Caco-2 (cell line): ENCODE measurements around the gene MARCHF9. TPM values are rescaled to one million over a fixed set of nuclear protein-coding genes. Genes with fewer than 3 reads are reported as not detected.

Experiments
- BruUV-seq: library from RNA; stranded (reverse); fragments of 400-500 nt; replicated peaks from 2 replicates; lab custom pipeline; 2021; lab: Mats Ljungman, UMichigan
- CTCF ChIA-PET: fragments of 300-600 bp; sonication (Branson Sonifier 250); formaldehyde crosslinking; loops from one replicate; lab custom pipeline; 2022; ENCODE audit warnings: antibody characterized with exemption; lab: Charles Lee
- POLR2A ChIA-PET: fragments of 300-600 bp; sonication (Branson Sonifier 250); formaldehyde crosslinking; loops from one replicate; lab custom pipeline; 2022; ENCODE audit warnings: antibody characterized with exemption; lab: Charles Lee
- DNase-seq, 2 experiments: peaks; one replicate each; pipeline versions ENCODE4 v3.0.0 to v3.0.0-alpha.2; 2020 to 2022
- H3K27me3 ChIP-seq: replicated peaks from 2 replicates; pipeline ENCODE4 v1.6.0; 2011; ENCODE audit warnings: low read length; ENCODE audit not compliant: control insufficient read depth, insufficient read depth
- H3K36me3 ChIP-seq: 2 replicates; pipeline ENCODE4 v1.5.1; 2011; ENCODE audit warnings: low read length; ENCODE audit not compliant: control insufficient read depth, insufficient read depth
- H3K4me1 ChIP-seq: fragments of 250-450 bp; sonication (Bioruptor Pico); 2 replicates; pipeline ENCODE4 v1.5.1; 2020; ENCODE audit warnings: mild to moderate bottlenecking
- H3K4me3 ChIP-seq: 2 replicates; pipeline ENCODE4 v1.5.1; 2011; ENCODE audit warnings: low read depth, mild to moderate bottlenecking, control low read depth, low read length
- H3K9me3 ChIP-seq: fragments of 250-450 bp; sonication (Bioruptor Pico); 2 replicates; pipeline ENCODE4 v1.5.1; 2020; ENCODE audit warnings: mild to moderate bottlenecking, moderate library complexity
- H3K27ac Mint-ChIP-seq: one replicate; pipeline ENCODE4 v1.8.0; 2022; ENCODE audit warnings: mixed read lengths; ENCODE audit not compliant: unreplicated experiment
- H3K27me3 Mint-ChIP-seq: one replicate; pipeline ENCODE4 v1.8.0; 2022; ENCODE audit warnings: mixed read lengths; ENCODE audit not compliant: insufficient read depth, unreplicated experiment
- H3K36me3 Mint-ChIP-seq: one replicate; pipeline ENCODE4 v1.8.0; 2022; ENCODE audit warnings: mild to moderate bottlenecking, mixed read lengths; ENCODE audit not compliant: insufficient read depth, unreplicated experiment
- H3K4me1 Mint-ChIP-seq: one replicate; pipeline ENCODE4 v1.8.0; 2022; ENCODE audit warnings: low read depth, mixed read lengths; ENCODE audit not compliant: unreplicated experiment
- H3K4me3 Mint-ChIP-seq: one replicate; pipeline ENCODE4 v1.8.0; 2022; ENCODE audit warnings: mild to moderate bottlenecking, moderate library complexity, mixed read lengths; ENCODE audit not compliant: unreplicated experiment
- H3K9me3 Mint-ChIP-seq: one replicate; pipeline ENCODE4 v1.8.0; 2022; ENCODE audit warnings: mixed read lengths; ENCODE audit not compliant: unreplicated experiment
- CTCF ChIP-seq, 2 experiments: fragments of 200-600 bp in 1 of 2; IDR thresholded peaks; 1 replicate in 1 of 2; 2 replicates in 1 of 2; pipeline versions ENCODE4 v1.5.1 to v1.8.0; 2011 to 2022; ENCODE audit warnings: antibody characterized with exemption in 1 of 2, control low read depth in 1 of 2, inconsistent platforms in 1 of 2, low read depth in 1 of 2, low read length in 1 of 2, mild to moderate bottlenecking in 1 of 2, moderate library complexity in 1 of 2; ENCODE audit not compliant: insufficient read depth in 1 of 2, severe bottlenecking in 1 of 2, unreplicated experiment in 1 of 2
- intact Hi-C: fragments of 100-400 bp; cut with micrococcal nuclease; formaldehyde crosslinking; loops from one replicate; pipeline ENCODE4 v1.10.0; 2022; ENCODE audit not compliant: unreplicated experiment
- total RNA-seq: library from RNA; stranded (reverse); gene quantifications from 2 replicates; pipeline ENCODE4 v1.2.3, GENCODE V29; 2022

MARCHF9 gene
- total RNA-seq, 1 experiment from 2014 or later, result 11.0 TPM

DNA sequence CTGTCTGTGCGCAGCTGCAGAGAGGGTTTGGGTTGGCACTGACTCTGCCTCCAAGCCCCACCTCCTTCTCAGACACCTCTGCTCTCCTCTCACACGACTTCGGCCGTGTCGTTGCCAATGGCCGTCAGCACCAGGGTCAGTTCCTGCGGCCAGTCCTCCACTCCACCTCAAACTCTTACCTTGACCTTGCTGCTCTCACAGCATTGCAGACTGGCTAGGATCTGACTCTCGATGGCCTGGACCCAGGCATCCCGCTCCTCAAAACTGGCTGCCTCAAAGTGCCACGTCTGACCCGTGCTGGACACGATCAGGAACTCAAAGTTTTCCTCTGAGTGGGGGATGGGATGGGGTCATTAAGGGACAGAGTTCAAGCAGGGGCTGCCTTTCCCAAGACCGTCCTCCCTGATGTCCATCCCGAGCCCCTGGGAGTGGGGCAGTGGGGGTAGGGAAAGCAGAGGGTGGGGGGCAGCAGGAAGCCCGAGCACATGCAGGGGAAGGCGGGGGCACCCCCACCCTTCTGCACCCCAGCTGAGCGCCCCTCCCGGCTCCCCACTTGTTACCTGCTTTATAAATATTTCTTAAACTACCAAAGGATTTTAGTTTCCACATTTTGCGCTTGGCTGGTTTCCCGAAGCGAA, 27.0 kb upstream of the MARCHF9 start:
- CTCF ChIA-PET, result no interaction called here
- H3K27me3 Mint-ChIP-seq, result peaks cover 16% of the 10 kb centered on the region
- no peaks in the 10 kb centered on the region for H3K4me1 Mint-ChIP-seq
- no TSS peak for BruUV-seq
- peak overlapping the region; percentile 65 for H3K4me3 Mint-ChIP-seq
- no peaks in the 10 kb centered on the region for H3K9me3 Mint-ChIP-seq
- H3K27me3 ChIP-seq, result no peaks in the 10 kb centered on the region
- POLR2A ChIA-PET, result no interaction called here
- DNase-seq, result no peak
- no peaks in the 10 kb centered on the region for H3K36me3 ChIP-seq
- peaks cover 12% of the 10 kb centered on the region for H3K36me3 Mint-ChIP-seq
- intact Hi-C loops, result loop anchor here (5.0 kb wide), 1 partner anchor 206 kb away; the partner anchor contains the start of genes DDIT3 and MBD6
- TF ChIP-seq CTCF (IDR thresholded peaks at IDR 0.05; ENCODE audit: insufficient read depth in 1 of 2, low read depth in 1 of 2, low read length in 1 of 2, severe bottlenecking in 1 of 2, unreplicated experiment in 1 of 2), result no peak
- no peak overlapping the region for H3K4me3 ChIP-seq
- no peaks in the 10 kb centered on the region for H3K9me3 ChIP-seq
- no peak overlapping the region for H3K27ac Mint-ChIP-seq
- H3K4me1 ChIP-seq, result no peaks in the 10 kb centered on the region

DNA sequence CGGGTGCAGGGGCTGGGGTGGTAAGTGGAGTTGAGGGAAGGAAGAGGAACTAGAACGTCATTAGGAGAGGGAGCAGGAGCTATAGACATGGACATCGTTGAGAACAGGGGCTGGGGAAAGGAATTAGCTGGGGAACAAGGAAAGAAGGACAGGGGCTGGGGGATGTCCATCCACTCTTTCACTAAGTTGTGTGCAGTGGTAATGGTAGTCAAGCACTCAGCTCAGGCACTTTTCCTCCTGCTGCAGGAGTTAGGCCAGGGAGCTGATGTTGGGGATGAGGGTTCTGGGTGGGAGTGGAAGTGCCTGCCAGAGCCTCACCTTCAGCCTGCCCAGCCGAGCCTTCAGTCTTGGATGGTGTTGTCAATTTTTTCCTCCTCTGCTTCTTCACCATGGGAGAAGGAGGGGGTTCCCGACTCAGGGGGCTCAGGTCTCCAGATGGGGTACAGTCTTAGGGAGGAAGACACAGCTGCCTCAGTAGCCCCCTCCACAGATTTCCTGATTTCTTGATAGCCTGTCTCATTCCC, 25.5 kb upstream of the MARCHF9 start:
- no peak overlapping the region for H3K4me3 Mint-ChIP-seq
- no peak for TF ChIP-seq CTCF (IDR thresholded peaks at IDR 0.05; ENCODE audit: insufficient read depth in 1 of 2, low read depth in 1 of 2, low read length in 1 of 2, severe bottlenecking in 1 of 2, unreplicated experiment in 1 of 2)
- H3K36me3 ChIP-seq, result no peaks in the 10 kb centered on the region
- ChIA-PET POLR2A (no interaction called here), CTCF (no interaction called here)
- no TSS peak for BruUV-seq
- H3K27me3 ChIP-seq, result peaks cover 3% of the 10 kb centered on the region; the same call in 1 of the 2 replicates
- H3K9me3 Mint-ChIP-seq, result no peaks in the 10 kb centered on the region
- H3K27ac Mint-ChIP-seq, result no peak overlapping the region
- no peaks in the 10 kb centered on the region for H3K9me3 ChIP-seq
- DNase-seq, result no peak
- peaks cover 7% of the 10 kb centered on the region for H3K36me3 Mint-ChIP-seq
- H3K27me3 Mint-ChIP-seq, result peaks cover 18% of the 10 kb centered on the region
- H3K4me3 ChIP-seq, result no peak overlapping the region
- H3K4me1 Mint-ChIP-seq, result no peaks in the 10 kb centered on the region
- H3K4me1 ChIP-seq, result no peaks in the 10 kb centered on the region
- intact Hi-C loops, result loop anchor here (5.0 kb wide), 1 partner anchor 207 kb away; the partner anchor contains the start of genes DDIT3 and MBD6

DNA sequence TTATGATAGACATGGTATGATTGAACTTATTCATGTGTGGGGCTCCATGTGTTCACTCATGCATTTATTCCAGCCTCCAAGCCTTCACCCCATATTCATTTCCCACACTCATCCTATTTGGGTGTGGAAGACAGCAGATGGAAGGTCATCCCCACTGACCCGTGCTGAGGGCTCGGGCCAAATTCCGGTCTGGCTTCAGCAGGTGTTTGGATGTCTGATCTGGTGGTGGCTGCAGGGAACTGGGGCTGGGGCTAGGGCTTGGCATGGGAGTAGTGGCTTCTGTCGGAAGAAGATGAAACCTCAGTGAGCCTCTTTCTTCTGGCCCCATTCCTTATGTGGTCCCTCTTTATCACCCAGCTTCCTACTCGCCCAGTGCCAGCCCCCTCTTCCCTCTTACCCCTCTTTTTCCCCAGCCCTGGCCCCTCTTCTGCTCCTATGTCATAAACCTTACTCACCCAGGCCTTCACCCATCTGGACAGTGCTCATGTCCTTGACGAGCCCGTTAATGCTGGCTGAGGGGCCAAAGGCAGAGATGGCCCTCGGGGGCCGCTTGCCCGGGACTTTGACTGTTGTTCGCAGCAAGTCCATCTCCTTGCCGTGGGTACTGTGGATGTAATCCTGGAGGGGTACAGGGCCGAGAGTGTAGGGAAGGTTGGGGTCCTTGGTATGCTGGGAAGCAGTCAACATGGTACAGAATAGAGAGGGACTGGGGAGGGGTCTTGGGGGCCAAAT, 24.4 kb upstream of the MARCHF9 start:
- Mint-ChIP-seq H3K4me3 (no peak overlapping the region), H3K4me1 (peaks cover 7% of the 10 kb centered on the region), H3K27me3 (peaks cover 25% of the 10 kb centered on the region), H3K9me3 (no peaks in the 10 kb centered on the region), H3K36me3 (peaks cover 7% of the 10 kb centered on the region), H3K27ac (no peak overlapping the region)
- Histone ChIP-seq H3K4me3 (no peak overlapping the region), H3K4me1 (no peaks in the 10 kb centered on the region), H3K36me3 (no peaks in the 10 kb centered on the region), H3K27me3 (peaks cover 3% of the 10 kb centered on the region; the same call in 1 of the 2 replicates), H3K9me3 (no peaks in the 10 kb centered on the region)
- no TSS peak for BruUV-seq
- ChIA-PET CTCF (no interaction called here), POLR2A (no interaction called here)
- DNase-seq, result no peak
- no peak for TF ChIP-seq CTCF (IDR thresholded peaks at IDR 0.05; ENCODE audit: insufficient read depth in 1 of 2, low read depth in 1 of 2, low read length in 1 of 2, severe bottlenecking in 1 of 2, unreplicated experiment in 1 of 2)
- intact Hi-C loops, result no loop called here
